GM12801 (cell line): Measurements from ENCODE around the gene ADAM12.

ENCODE experiments used
- CTCF ChIP-seq: IDR thresholded peaks from one replicate; pipeline ENCODE4 v1.5.1; 2011; ENCODE audit warnings: control low read depth; ENCODE audit not compliant: insufficient read length; ENCODE audit errors: extremely low read depth

The ADAM12 gene

GRCh38 chr10:126090911-126091728 lies 297.2 kb downstream of the ADAM12 start:
- no peak for TF ChIP-seq CTCF

- TF ChIP-seq CTCF: no peak
Measured at GRCh38 chr10:126090443-126090842, 297.8 kb downstream of the ADAM12 start.

GRCh38 chr10:126087796-126088505 lies 300.3 kb downstream of the ADAM12 start:
- TF ChIP-seq CTCF: no peak

GRCh38 chr10:126087153-126087680 lies 301.1 kb downstream of the ADAM12 start:
- TF ChIP-seq CTCF: no peak

- no peak for TF ChIP-seq CTCF
Measured at GRCh38 chr10:126085806-126086205, 302.5 kb downstream of the ADAM12 start.

- no peak for TF ChIP-seq CTCF
Measured at GRCh38 chr10:126084369-126084768, 303.9 kb downstream of the ADAM12 start.

GRCh38 chr10:126083009-126083408 lies 305.3 kb downstream of the ADAM12 start:
- TF ChIP-seq CTCF: no peak
